Smooth muscle cell (in vitro differentiated cells): ENCODE data around the gene TERT. TPM values are rescaled to one million over a fixed set of nuclear protein-coding genes. Genes with fewer than 3 reads are reported as not detected.
"Not testable (repeated sequence)": the region's sequence is repeated elsewhere in the genome, so short reads cannot be mapped to it uniquely, and the experiment has no call there.

Experiments used
- DNase-seq: peaks from one replicate; lab custom pipeline; 2025; ENCODE audit not compliant: unreplicated experiment; lab: John Stamatoyannopoulos, UW
- H2AFZ ChIP-seq: fragments of 200-600 bp; sonication (generic); 2 replicates; pipeline ENCODE4 v1.6.0; 2016; ENCODE audit warnings: antibody characterized with exemption, low read depth, mild to moderate bottlenecking
- H3F3A ChIP-seq: fragments of 200-600 bp; sonication (generic); 2 replicates; pipeline ENCODE4 v1.6.0; 2017; ENCODE audit warnings: antibody characterized with exemption, low read depth
- H3K27ac ChIP-seq: fragments of 200-600 bp; sonication (generic); 2 replicates; pipeline ENCODE4 v1.5.1; 2016; ENCODE audit warnings: low read depth, mild to moderate bottlenecking
- H3K27me3 ChIP-seq: fragments of 200-600 bp; sonication (generic); 2 replicates; pipeline ENCODE4 v1.6.1; 2016; ENCODE audit warnings: low read depth, mild to moderate bottlenecking
- H3K36me3 ChIP-seq: fragments of 200-600 bp; sonication (generic); 2 replicates; pipeline ENCODE4 v1.5.1; 2016; ENCODE audit warnings: low read depth
- H3K4me1 ChIP-seq: fragments of 200-600 bp; sonication (generic); 2 replicates; pipeline ENCODE4 v1.5.1; 2016; ENCODE audit warnings: low read depth
- H3K4me2 ChIP-seq: fragments of 200-600 bp; sonication (generic); 2 replicates; pipeline ENCODE4 v1.6.0; 2016; ENCODE audit warnings: mild to moderate bottlenecking
- H3K4me3 ChIP-seq: fragments of 200-600 bp; sonication (generic); 2 replicates; pipeline ENCODE4 v1.5.1; 2016; ENCODE audit warnings: mild to moderate bottlenecking
- H3K79me2 ChIP-seq: fragments of 200-600 bp; sonication (generic); 2 replicates; pipeline ENCODE4 v1.6.0; 2016; ENCODE audit warnings: low read depth, mild to moderate bottlenecking
- H3K9ac ChIP-seq: fragments of 200-600 bp; sonication (generic); 2 replicates; pipeline ENCODE4 v1.6.0; 2016; ENCODE audit warnings: low read depth
- H3K9me3 ChIP-seq: fragments of 200-600 bp; sonication (generic); replicated peaks from 2 replicates; pipeline ENCODE4 v1.5.1; 2016; ENCODE audit warnings: low read depth
- H4K20me1 ChIP-seq: fragments of 200-600 bp; sonication (generic); 2 replicates; pipeline ENCODE4 v1.6.0; 2016; ENCODE audit warnings: low read depth
- WGBS: methylation state at CpG from one replicate; pipeline ENCODE4 v1.1.7; 2016; ENCODE audit warnings: low lambda C conversion rate; 5-methylcytosine and 5-hydroxymethylcytosine counted together
- polyA plus RNA-seq: library from polyadenylated mRNA; unstranded; fragments of >200 nt; fragmentation: Nextera tagmentation; extraction: Ambion mirVana; gene quantifications from 2 replicates; pipeline ENCODE4 v1.2.1, GENCODE V29; 2016
- total RNA-seq: library from RNA; depleted of rRNA; stranded (reverse); fragments of >200 nt; gene quantifications from 2 replicates; pipeline ENCODE4 v1.2.3, GENCODE V29; 2014
- TF ChIP-seq, protein P1 (sequence below): fragments of 200-600 bp; sonication (generic); IDR thresholded peaks from 2 replicates; pipeline ENCODE4 v1.5.1; 2017; ENCODE audit warnings: borderline replicate concordance, mild to moderate bottlenecking, antibody characterized with exemption; ENCODE audit not compliant: insufficient read depth, poor library complexity, severe bottlenecking

The TERT gene
- total and polyA plus RNA-seq, 2 experiments from 2014 or later: not detected

DNA sequence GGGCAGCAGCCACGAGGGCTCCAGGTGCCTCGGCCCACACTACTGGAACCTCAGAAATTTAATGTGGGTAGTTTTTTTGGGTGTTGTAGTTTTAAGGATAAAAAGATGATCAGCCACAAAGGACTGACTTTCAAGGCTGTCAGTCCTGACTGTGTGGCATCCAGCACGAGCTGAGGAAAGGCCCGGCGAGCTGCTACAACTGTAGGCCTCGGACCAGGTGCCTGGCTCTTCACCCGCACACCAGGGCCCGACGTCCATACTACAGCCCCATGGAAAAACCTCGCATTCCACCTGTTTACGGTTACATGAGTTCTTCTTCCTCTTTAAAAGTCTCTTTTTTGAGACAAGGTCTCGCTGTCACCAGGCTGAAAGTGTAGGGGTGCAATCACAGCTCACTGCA lies 47.4 kb upstream of the TERT start:
- no peaks in the 10 kb centered on the region for H3K9me3 ChIP-seq
- H4K20me1 ChIP-seq: no peaks in the 10 kb centered on the region
- H2AFZ ChIP-seq: no peak overlapping the region
- TF ChIP-seq, protein P1, sequence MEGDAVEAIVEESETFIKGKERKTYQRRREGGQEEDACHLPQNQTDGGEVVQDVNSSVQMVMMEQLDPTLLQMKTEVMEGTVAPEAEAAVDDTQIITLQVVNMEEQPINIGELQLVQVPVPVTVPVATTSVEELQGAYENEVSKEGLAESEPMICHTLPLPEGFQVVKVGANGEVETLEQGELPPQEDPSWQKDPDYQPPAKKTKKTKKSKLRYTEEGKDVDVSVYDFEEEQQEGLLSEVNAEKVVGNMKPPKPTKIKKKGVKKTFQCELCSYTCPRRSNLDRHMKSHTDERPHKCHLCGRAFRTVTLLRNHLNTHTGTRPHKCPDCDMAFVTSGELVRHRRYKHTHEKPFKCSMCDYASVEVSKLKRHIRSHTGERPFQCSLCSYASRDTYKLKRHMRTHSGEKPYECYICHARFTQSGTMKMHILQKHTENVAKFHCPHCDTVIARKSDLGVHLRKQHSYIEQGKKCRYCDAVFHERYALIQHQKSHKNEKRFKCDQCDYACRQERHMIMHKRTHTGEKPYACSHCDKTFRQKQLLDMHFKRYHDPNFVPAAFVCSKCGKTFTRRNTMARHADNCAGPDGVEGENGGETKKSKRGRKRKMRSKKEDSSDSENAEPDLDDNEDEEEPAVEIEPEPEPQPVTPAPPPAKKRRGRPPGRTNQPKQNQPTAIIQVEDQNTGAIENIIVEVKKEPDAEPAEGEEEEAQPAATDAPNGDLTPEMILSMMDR: no peak
- H3K27ac ChIP-seq: no peak overlapping the region
- H3K4me1 ChIP-seq: peaks cover 12% of the 10 kb centered on the region
- no peak overlapping the region for H3K4me3 ChIP-seq
- H3K79me2 ChIP-seq: peaks cover 28% of the 10 kb centered on the region
- H3F3A ChIP-seq: no peaks in the 10 kb centered on the region
- 98% methylated on average over 12 of the region's 12 CpGs for WGBS
- DNase-seq: no peak
- H3K4me2 ChIP-seq: no peak overlapping the region
- no peak overlapping the region for H3K9ac ChIP-seq
- no peaks in the 10 kb centered on the region for H3K27me3 ChIP-seq
- no peaks in the 10 kb centered on the region for H3K36me3 ChIP-seq

DNA sequence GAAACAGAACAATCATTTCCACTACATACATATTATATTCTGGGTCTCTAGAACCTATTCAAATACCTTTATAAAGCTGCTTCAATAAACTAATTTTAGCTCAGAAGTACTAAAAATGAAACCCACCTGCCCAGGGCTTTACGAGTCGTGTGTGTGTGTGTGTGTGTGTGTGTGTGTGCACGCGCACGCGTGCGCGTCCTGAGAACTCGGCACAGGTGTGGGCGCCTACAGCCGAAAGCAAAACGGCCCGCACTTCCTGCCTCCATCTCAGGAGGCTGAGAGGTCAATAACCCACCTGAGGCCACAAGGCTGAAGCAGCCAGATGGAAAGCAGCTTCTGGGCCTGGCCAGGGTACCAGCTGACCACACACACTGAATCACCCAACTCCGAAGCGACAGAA lies 47.0 kb upstream of the TERT start:
- H4K20me1 ChIP-seq: no peaks in the 10 kb centered on the region
- no peak overlapping the region for H3K4me2 ChIP-seq
- TF ChIP-seq, protein P1: no peak
- no peaks in the 10 kb centered on the region for H3K36me3 ChIP-seq
- DNase-seq: no peak
- no peaks in the 10 kb centered on the region for H3K27me3 ChIP-seq
- 97% methylated on average over 15 of the region's 15 CpGs for WGBS
- peaks cover 12% of the 10 kb centered on the region for H3K4me1 ChIP-seq
- H3K9ac ChIP-seq: no peak overlapping the region
- H3K27ac ChIP-seq: no peak overlapping the region
- peaks cover 28% of the 10 kb centered on the region for H3K79me2 ChIP-seq
- no peak overlapping the region for H3K4me3 ChIP-seq
- no peak overlapping the region for H2AFZ ChIP-seq
- H3K9me3 ChIP-seq: no peaks in the 10 kb centered on the region
- no peaks in the 10 kb centered on the region for H3F3A ChIP-seq

DNA sequence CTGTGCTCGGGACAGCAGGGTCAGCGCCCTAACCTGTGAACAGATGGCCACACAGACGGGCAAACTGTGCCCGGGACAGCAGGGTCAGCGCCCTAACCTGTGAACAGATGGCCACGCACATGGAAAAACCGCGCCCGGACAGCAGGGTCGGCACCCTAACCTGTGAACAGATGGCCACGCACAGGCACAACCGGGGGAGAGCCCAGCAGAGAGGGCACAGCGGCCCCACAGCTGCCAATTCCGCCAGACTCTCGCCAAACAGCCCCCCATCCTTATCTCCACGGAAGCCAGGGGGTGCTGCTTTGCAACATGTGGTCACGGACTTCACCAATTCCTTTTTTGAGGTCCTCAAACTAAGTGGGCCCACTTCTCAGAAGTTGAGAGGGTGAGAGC lies 44.9 kb upstream of the TERT start:
- not testable (repeated sequence) for H3F3A ChIP-seq, H2AFZ ChIP-seq, H3K4me2 ChIP-seq, H3K9ac ChIP-seq, H3K4me1 ChIP-seq, H3K4me3 ChIP-seq, H3K27ac ChIP-seq, H3K27me3 ChIP-seq, H4K20me1 ChIP-seq, H3K36me3 ChIP-seq, DNase-seq, H3K9me3 ChIP-seq
- peaks cover 20% of the 10 kb centered on the region for H3K79me2 ChIP-seq
- WGBS: 91% methylated on average over 17 of the region's 17 CpGs

DNA sequence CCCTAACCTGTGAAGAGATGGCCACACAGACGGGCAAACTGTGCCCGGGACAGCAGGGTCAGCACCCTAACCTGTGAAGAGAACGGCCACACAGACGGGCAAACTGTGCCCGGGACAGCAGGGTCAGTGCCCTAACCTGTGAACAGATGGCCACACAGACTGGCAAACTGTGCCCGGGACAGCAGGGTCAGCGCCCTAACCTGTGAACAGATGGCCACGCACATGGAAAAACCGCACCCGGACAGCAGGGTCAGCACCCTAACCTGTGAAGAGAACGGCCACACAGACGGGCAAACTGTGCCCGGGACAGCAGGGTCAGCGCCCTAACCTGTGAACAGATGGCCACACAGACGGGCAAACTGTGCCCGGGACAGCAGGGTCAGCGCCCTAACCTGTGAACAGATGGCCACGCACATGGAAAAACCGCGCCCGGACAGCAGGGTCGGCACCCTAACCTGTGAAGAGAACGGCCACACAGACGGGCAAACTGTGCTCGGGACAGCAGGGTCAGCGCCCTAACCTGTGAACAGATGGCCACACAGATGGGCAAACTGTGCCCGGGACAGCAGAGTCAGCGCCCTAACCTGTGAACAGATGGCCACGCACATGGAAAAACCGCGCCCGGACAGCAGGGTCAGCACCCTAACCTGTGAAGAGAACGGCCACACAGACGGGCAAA lies 44.4 kb upstream of the TERT start:
- H4K20me1 ChIP-seq, H3K36me3 ChIP-seq, H3F3A ChIP-seq, H3K4me1 ChIP-seq, H3K27me3 ChIP-seq, H3K9me3 ChIP-seq, H3K4me2 ChIP-seq, H3K27ac ChIP-seq, H2AFZ ChIP-seq, H3K4me3 ChIP-seq, DNase-seq, H3K9ac ChIP-seq: not testable (repeated sequence)
- 95% methylated on average over 25 of the region's 34 CpGs for WGBS
- H3K79me2 ChIP-seq: peaks cover 16% of the 10 kb centered on the region
